GM13977 (cell line): ENCODE measurements around the gene PIK3C3.
"Not testable (repeated sequence)": the region's sequence is repeated elsewhere in the genome, so short reads cannot be mapped to it uniquely, and the experiment has no call there.

Experiments
- DNase-seq: peaks from one replicate; pipeline ENCODE4 v3.0.0; 2012; ENCODE audit warnings: low spot score
- CTCF ChIP-seq: IDR thresholded peaks from 2 replicates; pipeline ENCODE4 v1.5.1; 2012; ENCODE audit warnings: mild to moderate bottlenecking, control low read depth; ENCODE audit not compliant: insufficient read depth; ENCODE audit errors: extremely low read depth, missing control alignments
- in situ Hi-C: fragments of 300-500 bp; cut with MboI; formaldehyde crosslinking; loops from one replicate; pipeline ENCODE4 v1.12.0; 2022; ENCODE audit warnings: low sequenced_read_pairs, low pct_unique_long_range_greater_than_20kb, mixed read lengths, inconsistent platforms; ENCODE audit not compliant: unreplicated experiment

PIK3C3 gene

GRCh38 chr18:42100248-42100647, 145.2 kb downstream of the PIK3C3 start:
- in situ Hi-C loops: no loop called here
- TF ChIP-seq CTCF: no peak
- no peak for DNase-seq

- no peak for TF ChIP-seq CTCF
- no peak for DNase-seq
- in situ Hi-C loops: no loop called here
Measured at GRCh38 chr18:42100911-42101310, 145.9 kb downstream of the PIK3C3 start.

DNA sequence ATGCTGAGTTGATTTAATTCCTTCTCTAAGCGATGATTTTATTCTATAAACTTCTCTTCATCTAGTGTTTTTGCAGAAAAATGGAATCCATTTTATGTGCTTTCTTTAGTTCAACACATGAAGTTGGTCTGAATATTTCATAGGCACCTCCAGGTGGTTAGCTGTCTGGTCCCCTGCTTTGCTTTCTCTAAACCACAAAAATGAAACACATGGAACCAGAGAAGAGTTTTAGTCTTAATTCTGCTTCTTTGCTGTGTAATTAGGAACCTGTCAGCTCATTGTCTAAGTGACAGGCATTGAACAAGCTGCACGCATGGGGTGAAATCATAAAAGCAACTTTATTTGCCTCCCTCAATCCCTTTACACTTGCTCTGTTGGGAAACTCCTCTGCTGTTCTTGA, 150.4 kb downstream of the PIK3C3 start:
- in situ Hi-C loops: no loop called here
- no peak for TF ChIP-seq CTCF
- DNase-seq: no peak

DNA sequence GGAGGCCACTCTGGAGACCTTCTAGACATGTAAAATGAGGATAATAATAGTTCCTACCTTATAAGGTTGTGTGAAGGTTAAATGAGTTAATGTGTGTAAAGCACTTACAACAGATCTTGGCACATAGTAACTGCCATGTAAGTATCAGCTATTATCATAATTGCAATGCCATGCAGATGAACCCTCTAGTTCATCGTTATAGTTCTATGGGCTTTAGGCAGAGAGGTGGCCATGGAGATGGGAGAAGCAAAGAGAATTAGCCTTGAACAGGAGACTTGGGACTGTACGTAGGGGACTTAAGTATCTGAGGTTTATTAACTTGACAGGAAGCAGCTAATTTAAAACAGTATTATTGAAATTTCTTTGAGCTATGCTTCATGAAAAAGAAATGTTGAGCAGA, 151.8 kb downstream of the PIK3C3 start:
- DNase-seq: no peak
- no peak for TF ChIP-seq CTCF
- in situ Hi-C loops: no loop called here

DNA sequence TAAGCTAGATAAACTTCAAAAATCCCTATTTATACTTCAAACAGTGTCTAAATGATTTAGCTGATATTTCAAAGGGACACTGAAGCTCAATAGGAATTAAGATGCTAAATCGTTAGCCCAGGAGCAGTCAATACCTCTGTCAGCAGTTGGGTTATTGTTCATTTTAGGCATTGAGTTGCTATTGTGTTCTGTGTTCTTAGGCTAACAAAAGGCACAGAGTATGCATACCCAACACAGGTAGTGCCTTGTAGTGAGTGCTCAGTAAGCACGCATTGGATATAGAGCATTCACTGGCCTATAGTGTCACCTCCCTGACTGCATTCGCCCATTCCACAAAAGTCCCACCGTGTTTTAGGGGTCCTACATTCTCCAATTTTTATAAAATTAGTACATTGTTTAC, 152.3 kb downstream of the PIK3C3 start:
- in situ Hi-C loops: no loop called here
- DNase-seq: no peak
- no peak for TF ChIP-seq CTCF

DNA sequence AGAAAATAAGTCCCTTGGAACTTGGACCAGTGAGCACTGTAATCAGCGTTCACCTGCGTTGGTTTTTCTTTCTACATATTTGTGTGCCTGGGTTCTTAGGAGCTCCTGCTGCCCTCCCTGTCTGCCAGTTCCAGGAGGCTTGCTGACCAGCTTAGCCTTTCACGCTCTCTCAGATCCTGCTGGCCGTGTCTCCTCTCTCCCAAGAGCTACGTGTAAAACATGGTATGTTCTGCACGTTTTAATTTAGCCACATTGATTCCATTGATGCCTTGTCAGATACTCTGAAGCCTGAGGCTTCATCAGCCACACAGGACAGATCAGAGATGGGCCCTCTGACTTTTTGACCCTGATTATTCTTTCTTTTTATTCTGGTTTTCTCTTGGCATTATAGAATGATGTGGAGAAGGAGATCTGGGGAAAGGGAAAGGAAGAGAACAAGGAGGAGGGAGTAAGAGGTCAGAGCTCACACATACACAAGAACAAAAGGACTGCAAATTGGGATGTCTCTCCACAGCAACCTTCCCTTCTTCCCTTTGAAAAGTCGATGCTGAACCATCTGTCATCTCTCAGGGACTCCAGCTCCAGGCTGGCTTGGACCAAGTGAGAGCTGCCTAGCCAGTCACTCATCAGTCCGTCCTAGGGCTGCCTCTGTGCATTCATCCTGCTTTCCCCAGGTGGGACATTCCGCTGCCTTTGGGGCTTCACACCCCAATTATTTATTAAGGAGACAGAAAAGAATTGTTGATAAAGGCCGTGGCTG, 152.8 kb downstream of the PIK3C3 start:
- no peak for TF ChIP-seq CTCF
- no peak for DNase-seq
- in situ Hi-C loops: no loop called here

DNA sequence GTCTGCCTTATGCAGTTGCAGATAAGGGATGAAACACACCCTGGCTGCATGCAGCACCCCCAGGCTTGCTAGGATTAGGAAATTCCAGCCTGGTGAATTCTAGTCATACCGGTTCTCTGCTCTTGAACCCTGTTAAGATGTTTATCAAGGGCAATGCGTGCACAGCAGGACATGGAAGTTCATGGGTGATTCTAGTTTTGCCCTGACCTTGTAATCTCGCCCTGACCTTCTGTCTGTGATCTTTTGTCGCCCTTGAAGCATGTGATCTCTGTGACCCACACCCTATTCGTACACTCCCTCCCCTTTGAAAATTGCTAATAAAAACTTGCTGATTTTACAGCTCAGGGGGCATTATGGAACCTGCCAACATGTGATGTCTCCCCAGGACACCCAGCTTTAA, 157.1 kb downstream of the PIK3C3 start:
- in situ Hi-C loops, DNase-seq: not testable (repeated sequence)
